Glutamatergic neuron (in vitro differentiated cells): Measurements from ENCODE around the gene WWOX. TPM values are rescaled to one million over a fixed set of nuclear protein-coding genes. Genes with fewer than 3 reads are reported as not detected.

ENCODE experiments used
- DNase-seq: peaks from one replicate; pipeline ENCODE4 v3.0.0; 2022
- H3K27ac Mint-ChIP-seq: one replicate; pipeline ENCODE4 v1.8.0; 2020; ENCODE audit warnings: mild to moderate bottlenecking, mixed read lengths, inconsistent platforms; ENCODE audit not compliant: unreplicated experiment
- H3K27me3 Mint-ChIP-seq: one replicate; pipeline ENCODE4 v1.8.0; 2020; ENCODE audit warnings: mild to moderate bottlenecking, moderate library complexity, mixed read lengths, inconsistent platforms; ENCODE audit not compliant: unreplicated experiment
- H3K36me3 Mint-ChIP-seq: one replicate; pipeline ENCODE4 v1.8.0; 2020; ENCODE audit warnings: mild to moderate bottlenecking, mixed read lengths, inconsistent platforms; ENCODE audit not compliant: unreplicated experiment
- H3K4me1 Mint-ChIP-seq: one replicate; pipeline ENCODE4 v1.8.0; 2020; ENCODE audit warnings: mild to moderate bottlenecking, low read depth, mixed read lengths, inconsistent platforms; ENCODE audit not compliant: unreplicated experiment
- H3K4me3 Mint-ChIP-seq: one replicate; pipeline ENCODE4 v1.8.0; 2020; ENCODE audit warnings: mild to moderate bottlenecking, mixed read lengths, inconsistent platforms; ENCODE audit not compliant: unreplicated experiment
- H3K9me3 Mint-ChIP-seq: one replicate; pipeline ENCODE4 v1.8.0; 2020; ENCODE audit warnings: mild to moderate bottlenecking, moderate library complexity, mixed read lengths, inconsistent platforms; ENCODE audit not compliant: unreplicated experiment
- CTCF ChIP-seq: fragments of 200-600 bp; sonication (generic); IDR thresholded peaks from one replicate; pipeline ENCODE4 v1.5.0; 2021; ENCODE audit not compliant: partially characterized antibody, unreplicated experiment
- total RNA-seq: library from RNA; stranded (reverse); fragmentation: NEBNext Ultra II Directional; extraction: Animal tissue kit (Norgen Biotek cat#: 25700); gene quantifications from one replicate; pipeline ENCODE4 v1.2.1, GENCODE V29; 2021; ENCODE audit not compliant: unreplicated experiment

Gene WWOX
- total RNA-seq, 1 donor from 2014 or later = 10.3 TPM

- Mint-ChIP-seq H3K4me1 (peaks cover 3% of the 10 kb centered on the region), H3K9me3 (no peaks in the 10 kb centered on the region), H3K4me3 (no peak overlapping the region), H3K36me3 (no peaks in the 10 kb centered on the region), H3K27ac (no peak overlapping the region), H3K27me3 (no peaks in the 10 kb centered on the region)
- TF ChIP-seq CTCF = no peak
- no peak for DNase-seq
These were observed 661.2 kb downstream of the WWOX start for GRCh38 chr16:78760611-78761010.

GRCh38 chr16:78761427-78761826 lies 662.0 kb downstream of the WWOX start:
- no peaks in the 10 kb centered on the region for H3K36me3 Mint-ChIP-seq
- DNase-seq = no peak
- H3K4me1 Mint-ChIP-seq = no peaks in the 10 kb centered on the region
- no peak for TF ChIP-seq CTCF
- H3K4me3 Mint-ChIP-seq = no peak overlapping the region
- no peaks in the 10 kb centered on the region for H3K9me3 Mint-ChIP-seq
- H3K27ac Mint-ChIP-seq = no peak overlapping the region
- no peaks in the 10 kb centered on the region for H3K27me3 Mint-ChIP-seq

GRCh38 chr16:78762222-78762621 lies 662.8 kb downstream of the WWOX start:
- Mint-ChIP-seq H3K36me3 (no peaks in the 10 kb centered on the region), H3K27me3 (no peaks in the 10 kb centered on the region), H3K9me3 (no peaks in the 10 kb centered on the region), H3K4me3 (no peak overlapping the region), H3K4me1 (no peaks in the 10 kb centered on the region), H3K27ac (no peak overlapping the region)
- no peak for DNase-seq
- no peak for TF ChIP-seq CTCF

GRCh38 chr16:78763821-78764440 lies 664.5 kb downstream of the WWOX start:
- Mint-ChIP-seq H3K36me3 (no peaks in the 10 kb centered on the region), H3K27me3 (no peaks in the 10 kb centered on the region), H3K4me1 (no peaks in the 10 kb centered on the region), H3K27ac (no peak overlapping the region), H3K4me3 (no peak overlapping the region), H3K9me3 (no peaks in the 10 kb centered on the region)
- no peak for DNase-seq
- no peak for TF ChIP-seq CTCF

- no peak overlapping the region for H3K4me3 Mint-ChIP-seq
- no peak overlapping the region for H3K27ac Mint-ChIP-seq
- no peak for DNase-seq
- H3K27me3 Mint-ChIP-seq = no peaks in the 10 kb centered on the region
- no peaks in the 10 kb centered on the region for H3K4me1 Mint-ChIP-seq
- H3K36me3 Mint-ChIP-seq = no peaks in the 10 kb centered on the region
- no peaks in the 10 kb centered on the region for H3K9me3 Mint-ChIP-seq
- no peak for TF ChIP-seq CTCF
These were observed 665.0 kb downstream of the WWOX start for GRCh38 chr16:78764478-78764877.
